Hepatocyte (in vitro differentiated cells): ENCODE results near the gene FNDC3B. TPM values are rescaled to one million over a fixed set of nuclear protein-coding genes. Genes with fewer than 3 reads are reported as not detected.

ENCODE experiments used
- DNase-seq: peaks from one replicate; pipeline ENCODE4 v3.0.0-alpha.2; 2016; ENCODE audit warnings: low spot score
- H2AFZ ChIP-seq: fragments of 200-600 bp; sonication (generic); 2 replicates; pipeline ENCODE4 v1.6.0; 2016; ENCODE audit warnings: antibody characterized with exemption, mild to moderate bottlenecking
- H3K27ac ChIP-seq: fragments of 200-600 bp; sonication (generic); 2 replicates; pipeline ENCODE4 v1.5.1; 2016; ENCODE audit warnings: mild to moderate bottlenecking
- H3K27me3 ChIP-seq: fragments of 200-600 bp; sonication (generic); 2 replicates; pipeline ENCODE4 v1.6.1; 2016
- H3K36me3 ChIP-seq: fragments of 200-600 bp; sonication (generic); replicated peaks from 2 replicates; pipeline ENCODE4 v1.5.1; 2016; ENCODE audit warnings: low read depth; ENCODE audit not compliant: insufficient read depth
- H3K4me1 ChIP-seq: fragments of 200-600 bp; sonication (generic); 2 replicates; pipeline ENCODE4 v1.5.1; 2016; ENCODE audit warnings: mild to moderate bottlenecking, moderate library complexity; ENCODE audit not compliant: insufficient read depth
- H3K4me2 ChIP-seq: fragments of 200-600 bp; sonication (generic); 2 replicates; pipeline ENCODE4 v1.6.0; 2016
- H3K4me3 ChIP-seq: fragments of 200-600 bp; sonication (generic); 2 replicates; pipeline ENCODE4 v1.5.1; 2016; ENCODE audit warnings: mild to moderate bottlenecking
- H3K79me2 ChIP-seq: fragments of 200-600 bp; sonication (generic); 2 replicates; pipeline ENCODE4 v1.6.0; 2017; ENCODE audit warnings: mild to moderate bottlenecking
- H3K9me2 ChIP-seq: fragments of 200-600 bp; sonication (generic); replicated peaks from 2 replicates; pipeline ENCODE4 v1.6.0; 2017; ENCODE audit warnings: mild to moderate bottlenecking; ENCODE audit not compliant: insufficient read depth
- H3K9me3 ChIP-seq: fragments of 200-600 bp; sonication (generic); 2 replicates; pipeline ENCODE4 v1.5.1; 2016; ENCODE audit warnings: low read depth, mild to moderate bottlenecking
- H4K20me1 ChIP-seq: fragments of 200-600 bp; sonication (generic); 2 replicates; pipeline ENCODE4 v1.6.0; 2016; ENCODE audit warnings: mild to moderate bottlenecking; ENCODE audit not compliant: insufficient read depth, poor library complexity, severe bottlenecking
- EZH2 ChIP-seq: fragments of 200-600 bp; sonication (generic); IDR thresholded peaks from 2 replicates; pipeline ENCODE4 v1.6.1; 2016; ENCODE audit warnings: antibody characterized with exemption, mild to moderate bottlenecking, borderline replicate concordance
- EZH2phosphoT487 ChIP-seq: fragments of 200-600 bp; sonication (generic); IDR thresholded peaks from one replicate; pipeline ENCODE4 v1.6.1; 2018; ENCODE audit warnings: antibody characterized with exemption, mild to moderate bottlenecking, low read depth, moderate library complexity; ENCODE audit not compliant: unreplicated experiment, severe bottlenecking
- WGBS: methylation state at CpG from one replicate; pipeline ENCODE4 v1.1.6; 2016; ENCODE audit warnings: low lambda C conversion rate; ENCODE audit errors: missing lambda C conversion rate; 5-methylcytosine and 5-hydroxymethylcytosine counted together
- polyA plus RNA-seq: library from polyadenylated mRNA; unstranded; fragments of >200 nt; fragmentation: Nextera tagmentation; extraction: Ambion mirVana; gene quantifications from 2 replicates; pipeline ENCODE4 v1.2.1, GENCODE V29; 2016
- total RNA-seq: library from RNA; depleted of rRNA; stranded (reverse); fragments of >200 nt; gene quantifications from 2 replicates; pipeline ENCODE4 v1.2.3, GENCODE V29; 2014
- TF ChIP-seq, protein P1 (sequence below): fragments of 200-600 bp; sonication (generic); IDR thresholded peaks from 2 replicates; pipeline ENCODE4 v1.5.1; 2016; ENCODE audit warnings: antibody characterized with exemption, mild to moderate bottlenecking; ENCODE audit not compliant: poor library complexity

FNDC3B gene
- total and polyA plus RNA-seq, 2 experiments from 2014 or later = 61.2 to 113 TPM

GRCh38 chr3:172213200-172213599 lies 173.8 kb downstream of the FNDC3B start:
- DNase-seq = peak; percentile 38
- H3K79me2 ChIP-seq = peaks cover 97% of the 10 kb centered on the region
- 79% methylated on average over 2 of the region's 2 CpGs for WGBS
- H3K27me3 ChIP-seq = no peaks in the 10 kb centered on the region
- H3K9me3 ChIP-seq = no peaks in the 10 kb centered on the region
- no peak overlapping the region for H3K4me3 ChIP-seq
- no peak overlapping the region for H3K4me2 ChIP-seq
- no peaks in the 10 kb centered on the region for H3K36me3 ChIP-seq
- H4K20me1 ChIP-seq = peaks cover 4% of the 10 kb centered on the region
- no peaks in the 10 kb centered on the region for H3K9me2 ChIP-seq
- H3K4me1 ChIP-seq = peaks cover 10% of the 10 kb centered on the region
- no peak overlapping the region for H2AFZ ChIP-seq
- peak overlapping the region; percentile 62 for H3K27ac ChIP-seq
- TF ChIP-seq, protein P1, sequence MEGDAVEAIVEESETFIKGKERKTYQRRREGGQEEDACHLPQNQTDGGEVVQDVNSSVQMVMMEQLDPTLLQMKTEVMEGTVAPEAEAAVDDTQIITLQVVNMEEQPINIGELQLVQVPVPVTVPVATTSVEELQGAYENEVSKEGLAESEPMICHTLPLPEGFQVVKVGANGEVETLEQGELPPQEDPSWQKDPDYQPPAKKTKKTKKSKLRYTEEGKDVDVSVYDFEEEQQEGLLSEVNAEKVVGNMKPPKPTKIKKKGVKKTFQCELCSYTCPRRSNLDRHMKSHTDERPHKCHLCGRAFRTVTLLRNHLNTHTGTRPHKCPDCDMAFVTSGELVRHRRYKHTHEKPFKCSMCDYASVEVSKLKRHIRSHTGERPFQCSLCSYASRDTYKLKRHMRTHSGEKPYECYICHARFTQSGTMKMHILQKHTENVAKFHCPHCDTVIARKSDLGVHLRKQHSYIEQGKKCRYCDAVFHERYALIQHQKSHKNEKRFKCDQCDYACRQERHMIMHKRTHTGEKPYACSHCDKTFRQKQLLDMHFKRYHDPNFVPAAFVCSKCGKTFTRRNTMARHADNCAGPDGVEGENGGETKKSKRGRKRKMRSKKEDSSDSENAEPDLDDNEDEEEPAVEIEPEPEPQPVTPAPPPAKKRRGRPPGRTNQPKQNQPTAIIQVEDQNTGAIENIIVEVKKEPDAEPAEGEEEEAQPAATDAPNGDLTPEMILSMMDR = no peak
- TF ChIP-seq EZH2 (no peak), EZH2phosphoT487 (no peak)

DNA sequence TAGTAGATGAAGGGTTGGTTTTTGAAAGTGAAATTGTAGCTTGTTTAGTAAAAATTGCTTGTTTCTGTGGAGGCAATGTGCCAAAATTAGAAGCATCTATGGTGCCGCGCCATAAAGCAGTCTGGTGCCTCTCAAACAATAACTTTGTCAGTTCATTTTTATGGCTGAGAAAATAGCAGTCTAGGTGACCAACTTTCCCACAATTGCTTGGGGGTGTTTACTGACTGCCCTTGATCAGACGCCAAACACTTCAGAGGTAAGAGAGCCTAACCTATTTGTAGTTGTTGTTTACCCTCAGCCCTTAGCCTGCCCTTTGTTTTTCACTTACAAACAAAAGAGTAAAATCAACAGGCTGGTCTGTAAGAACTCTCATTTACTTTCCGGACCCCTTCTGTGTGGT lies 174.5 kb downstream of the FNDC3B start:
- Histone ChIP-seq H3K27ac (peak overlapping the region; percentile 62), H3K9me2 (no peaks in the 10 kb centered on the region), H3K4me2 (peak overlapping the region; percentile 9), H3K4me1 (peaks cover 10% of the 10 kb centered on the region), H3K27me3 (no peaks in the 10 kb centered on the region), H3K4me3 (no peak overlapping the region), H4K20me1 (peaks cover 8% of the 10 kb centered on the region), H2AFZ (no peak overlapping the region), H3K36me3 (no peaks in the 10 kb centered on the region), H3K9me3 (no peaks in the 10 kb centered on the region), H3K79me2 (peaks cover 96% of the 10 kb centered on the region)
- TF ChIP-seq, protein P1 = no peak
- WGBS = 74% methylated on average over 3 of the region's 4 CpGs
- DNase-seq = no peak

DNA sequence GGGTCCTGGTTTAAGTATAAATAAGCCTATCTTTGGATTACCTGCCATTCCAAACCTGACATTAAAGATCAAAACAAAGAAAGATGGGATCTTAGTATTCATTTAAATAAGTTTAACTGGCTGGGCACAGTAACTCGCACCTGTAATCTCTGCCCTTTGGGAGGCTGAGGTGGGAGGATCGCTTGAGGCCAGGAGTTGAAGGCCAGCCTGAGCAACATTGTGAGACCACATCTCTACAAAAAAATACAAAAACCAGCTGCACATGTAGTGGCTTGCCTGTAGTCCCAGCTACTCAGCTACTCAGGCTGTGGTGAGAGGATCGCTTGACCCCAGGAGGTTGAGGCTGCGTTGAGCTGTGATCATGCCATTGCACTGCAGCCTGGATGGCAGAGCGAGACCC lies 176.9 kb downstream of the FNDC3B start:
- Histone ChIP-seq H3K79me2 (peaks cover 96% of the 10 kb centered on the region), H4K20me1 (peaks cover 18% of the 10 kb centered on the region), H3K27ac (no peak overlapping the region), H3K4me1 (peaks cover 10% of the 10 kb centered on the region), H3K4me3 (no peak overlapping the region), H3K4me2 (no peak overlapping the region), H3K36me3 (no peaks in the 10 kb centered on the region), H3K9me2 (no peaks in the 10 kb centered on the region), H3K27me3 (no peaks in the 10 kb centered on the region), H3K9me3 (no peaks in the 10 kb centered on the region), H2AFZ (no peak overlapping the region)
- DNase-seq = no peak
- TF ChIP-seq, protein P1 = no peak
- TF ChIP-seq EZH2 (no peak), EZH2phosphoT487 (no peak)
- 94% methylated on average over 5 of the region's 5 CpGs for WGBS

GRCh38 chr3:172216911-172217310 lies 177.5 kb downstream of the FNDC3B start:
- peaks cover 21% of the 10 kb centered on the region for H4K20me1 ChIP-seq
- H3K4me2 ChIP-seq = no peak overlapping the region
- H2AFZ ChIP-seq = no peak overlapping the region
- H3K27ac ChIP-seq = no peak overlapping the region
- H3K9me3 ChIP-seq = no peaks in the 10 kb centered on the region
- WGBS = 96% methylated on average over 3 of the region's 3 CpGs
- H3K27me3 ChIP-seq = no peaks in the 10 kb centered on the region
- H3K9me2 ChIP-seq = no peaks in the 10 kb centered on the region
- no peak for TF ChIP-seq EZH2
- no peak for TF ChIP-seq EZH2phosphoT487
- TF ChIP-seq, protein P1 = no peak
- no peaks in the 10 kb centered on the region for H3K36me3 ChIP-seq
- H3K4me3 ChIP-seq = no peak overlapping the region
- no peak for DNase-seq
- peaks cover 96% of the 10 kb centered on the region for H3K79me2 ChIP-seq
- peaks cover 10% of the 10 kb centered on the region for H3K4me1 ChIP-seq
